Measurements from ENCODE around the gene KRT37. TPM values are rescaled to one million over a fixed set of nuclear protein-coding genes. Genes with fewer than 3 reads are reported as not detected.

Gene KRT37
- total RNA-seq, 1 experiment from 2014 or later, result not detected

DNA sequence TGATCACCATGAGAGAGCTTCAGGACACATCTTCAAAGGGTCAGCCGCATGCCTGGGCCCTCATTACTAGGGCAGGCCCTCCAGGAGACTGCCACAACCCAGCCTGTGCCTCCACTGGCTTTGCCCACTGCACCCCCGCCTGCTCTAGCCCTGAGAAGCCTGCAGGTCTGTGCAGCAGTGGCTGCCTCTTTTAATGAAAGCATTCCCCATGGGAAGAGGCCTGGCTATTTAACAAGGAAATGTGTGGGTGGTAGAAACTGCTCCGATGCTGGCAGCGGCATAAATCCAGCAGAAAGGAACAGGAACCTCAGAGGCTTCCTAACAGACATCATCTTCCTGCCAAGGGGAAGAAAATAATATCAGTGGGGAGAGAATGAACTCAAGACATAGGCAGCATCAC lies 43.2 kb upstream of the KRT37 start:
- no peaks in the 10 kb centered on the region for H3K79me2 ChIP-seq (ENCODE audit: insufficient read depth, low read length)
- TF ChIP-seq, protein P1, sequence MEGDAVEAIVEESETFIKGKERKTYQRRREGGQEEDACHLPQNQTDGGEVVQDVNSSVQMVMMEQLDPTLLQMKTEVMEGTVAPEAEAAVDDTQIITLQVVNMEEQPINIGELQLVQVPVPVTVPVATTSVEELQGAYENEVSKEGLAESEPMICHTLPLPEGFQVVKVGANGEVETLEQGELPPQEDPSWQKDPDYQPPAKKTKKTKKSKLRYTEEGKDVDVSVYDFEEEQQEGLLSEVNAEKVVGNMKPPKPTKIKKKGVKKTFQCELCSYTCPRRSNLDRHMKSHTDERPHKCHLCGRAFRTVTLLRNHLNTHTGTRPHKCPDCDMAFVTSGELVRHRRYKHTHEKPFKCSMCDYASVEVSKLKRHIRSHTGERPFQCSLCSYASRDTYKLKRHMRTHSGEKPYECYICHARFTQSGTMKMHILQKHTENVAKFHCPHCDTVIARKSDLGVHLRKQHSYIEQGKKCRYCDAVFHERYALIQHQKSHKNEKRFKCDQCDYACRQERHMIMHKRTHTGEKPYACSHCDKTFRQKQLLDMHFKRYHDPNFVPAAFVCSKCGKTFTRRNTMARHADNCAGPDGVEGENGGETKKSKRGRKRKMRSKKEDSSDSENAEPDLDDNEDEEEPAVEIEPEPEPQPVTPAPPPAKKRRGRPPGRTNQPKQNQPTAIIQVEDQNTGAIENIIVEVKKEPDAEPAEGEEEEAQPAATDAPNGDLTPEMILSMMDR (conservative IDR thresholded peaks at IDR 0.05), result no peak
- no peak overlapping the region for H3K4me3 Mint-ChIP-seq
- no peaks in the 10 kb centered on the region for H3K27me3 ChIP-seq (ENCODE audit: insufficient read depth, low read length)
- H3K9ac ChIP-seq (ENCODE audit: extremely low read depth, insufficient read length, low read length), result no peak overlapping the region
- H2BK20ac ChIP-seq (ENCODE audit: low read depth, low read length, poor library complexity, severe bottlenecking), result no peak overlapping the region
- H2AK5ac ChIP-seq (ENCODE audit: insufficient read length, low read length), result no peak overlapping the region
- H3K4me1 ChIP-seq (ENCODE audit: insufficient read depth, low read length), result no peaks in the 10 kb centered on the region
- no peak overlapping the region for H2AFZ ChIP-seq (ENCODE audit: low read length)
- H3K27me3 Mint-ChIP-seq (ENCODE audit: low read depth), result peaks cover 8% of the 10 kb centered on the region
- H3K4me1 Mint-ChIP-seq, result no peaks in the 10 kb centered on the region
- no peak overlapping the region for H2BK15ac ChIP-seq (ENCODE audit: low read depth, low read length)
- H2BK5ac ChIP-seq (ENCODE audit: insufficient read length, low read length), result no peak overlapping the region
- no peak overlapping the region for H3K18ac ChIP-seq (ENCODE audit: insufficient read length, low read depth, low read length)
- H4K8ac ChIP-seq (replicated peaks; ENCODE audit: insufficient read length, low read depth, low read length), result no peak overlapping the region
- H4K5ac ChIP-seq (ENCODE audit: insufficient read length, low read depth, low read length), result no peak overlapping the region
- no peaks in the 10 kb centered on the region for H3K36me3 Mint-ChIP-seq (ENCODE audit: insufficient read depth in 1 of 3, low read depth in 3 of 3)
- no peak overlapping the region for H3K4ac ChIP-seq (ENCODE audit: low read depth, low read length)
- no peaks in the 10 kb centered on the region for H4K20me1 ChIP-seq (ENCODE audit: control insufficient read depth, insufficient read depth, insufficient read length)
- peaks cover 9% of the 10 kb centered on the region in 2 experiments; a peak in 3 of 5 replicates for H3K9me3 Mint-ChIP-seq
- no peak overlapping the region for H3K14ac ChIP-seq (ENCODE audit: insufficient read depth, low read length)
- no peak overlapping the region for H2BK120ac ChIP-seq (ENCODE audit: low read depth, low read length, poor library complexity, severe bottlenecking)
- no peak overlapping the region for H3T11ph ChIP-seq (ENCODE audit: low read length)
- no peak overlapping the region for H3K27ac Mint-ChIP-seq
- no CpG with 5 or more reads among the region's 4 CpGs for WGBS (ENCODE audit: extremely low coverage, insufficient read length, low lambda C conversion rate)
- no peak overlapping the region for H4K91ac ChIP-seq (ENCODE audit: insufficient read length, low read depth, low read length)
- H3K27ac ChIP-seq (ENCODE audit: insufficient read length, low read depth, low read length), result no peak overlapping the region
- H3K23me2 ChIP-seq (ENCODE audit: insufficient read length, low read depth, low read length, poor library complexity, severe bottlenecking), result no peaks in the 10 kb centered on the region
- no peaks in the 10 kb centered on the region for H3K9me3 ChIP-seq (ENCODE audit: control insufficient read depth, low read depth, low read length)
- no peak overlapping the region for H3K4me2 ChIP-seq (ENCODE audit: insufficient read depth, insufficient read length, low read length)
- H3K56ac ChIP-seq (ENCODE audit: insufficient read length, low read depth, low read length), result no peak overlapping the region
- H3K79me1 ChIP-seq (ENCODE audit: insufficient read depth, low read depth, low read length, poor library complexity, severe bottlenecking), result no peaks in the 10 kb centered on the region
- DNase-seq, result no peak
- H2BK12ac ChIP-seq (ENCODE audit: insufficient read length, low read depth, low read length), result no peak overlapping the region
- no peak overlapping the region for H3K23ac ChIP-seq (ENCODE audit: insufficient read length, low read depth, low read length)
